ENCODE measurements around the gene DHRS13. TPM values are rescaled to one million over a fixed set of nuclear protein-coding genes. Genes with fewer than 3 reads are reported as not detected.

The DHRS13 gene, protein sequence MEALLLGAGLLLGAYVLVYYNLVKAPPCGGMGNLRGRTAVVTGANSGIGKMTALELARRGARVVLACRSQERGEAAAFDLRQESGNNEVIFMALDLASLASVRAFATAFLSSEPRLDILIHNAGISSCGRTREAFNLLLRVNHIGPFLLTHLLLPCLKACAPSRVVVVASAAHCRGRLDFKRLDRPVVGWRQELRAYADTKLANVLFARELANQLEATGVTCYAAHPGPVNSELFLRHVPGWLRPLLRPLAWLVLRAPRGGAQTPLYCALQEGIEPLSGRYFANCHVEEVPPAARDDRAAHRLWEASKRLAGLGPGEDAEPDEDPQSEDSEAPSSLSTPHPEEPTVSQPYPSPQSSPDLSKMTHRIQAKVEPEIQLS
- 19.3 and 20.6 TPM in 2 replicates for total RNA-seq (2014; rRNA removed; shearing (Covaris generic))

DNA sequence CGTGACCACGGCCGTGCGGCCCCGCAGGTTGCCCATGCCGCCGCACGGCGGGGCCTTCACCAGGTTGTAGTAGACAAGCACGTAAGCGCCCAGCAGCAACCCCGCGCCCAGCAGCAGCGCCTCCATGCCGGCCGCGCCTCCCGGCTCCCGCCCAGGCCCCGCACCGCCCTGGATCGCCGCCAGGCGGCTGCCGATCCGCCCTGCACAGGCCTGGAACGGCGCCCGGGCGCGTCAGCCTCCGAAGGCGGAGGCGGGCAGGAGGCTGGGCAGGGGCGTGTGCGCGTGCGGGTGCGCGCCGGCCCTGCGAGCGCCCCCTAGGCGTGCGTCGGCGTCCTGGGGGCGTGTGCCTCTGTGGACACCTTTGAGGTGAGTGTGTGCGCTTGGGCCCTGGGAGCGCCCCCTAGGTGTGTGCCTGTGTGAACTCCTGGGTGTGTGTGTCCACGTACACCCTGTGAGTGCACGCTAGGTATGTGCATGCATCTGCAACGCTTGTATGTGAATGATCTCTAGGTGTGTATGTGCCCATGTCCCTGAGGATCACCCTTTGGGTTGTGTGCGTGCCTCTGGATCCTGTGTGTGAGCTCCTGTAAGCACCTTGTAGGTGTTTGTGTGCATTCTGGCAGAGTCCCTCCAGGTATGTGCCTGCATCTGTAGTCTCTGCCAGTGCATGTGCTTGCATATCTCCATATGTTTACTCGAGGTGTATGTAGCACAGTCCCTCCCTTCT, at the start of gene DHRS13:
DHRS13 (minus strand) TSS at position 261 of the 727 bp plus-strand sequence; CDS start at position 126, 135 bp downstream.

DNA sequence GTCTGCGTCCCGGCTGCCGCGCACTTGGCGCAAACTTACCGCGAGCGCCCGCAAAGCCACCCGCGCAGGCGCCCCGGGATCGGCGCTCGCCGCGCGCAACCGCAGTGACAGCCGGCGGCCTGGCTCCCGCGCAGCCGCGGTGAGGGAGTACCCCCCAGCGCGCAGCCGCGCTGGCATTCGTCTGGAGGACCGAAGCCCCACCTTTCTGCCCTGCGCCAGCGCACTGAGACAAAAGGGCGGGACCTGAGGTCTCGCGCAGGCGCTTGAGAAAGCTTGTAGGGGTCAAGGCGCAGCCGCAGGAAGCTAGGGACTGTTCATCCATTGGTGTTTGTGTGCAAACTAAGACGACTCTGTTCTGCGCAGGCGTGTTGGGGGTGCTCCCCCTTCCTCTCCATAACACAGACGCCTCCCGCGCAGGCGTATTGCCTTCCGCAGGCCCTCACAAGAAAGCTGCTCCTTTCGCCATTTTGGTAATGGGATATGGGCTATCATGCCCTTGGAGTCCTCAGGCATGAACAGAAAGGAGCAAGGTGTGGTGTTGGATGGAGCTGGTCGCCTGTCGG, 48.6 kb upstream of the DHRS13 start, which contains the start of gene PHF12:
PHF12 (minus strand) TSS at position 91 of the 563 bp plus-strand sequence. CDS start 558 bp downstream, outside the sequence.

DNA sequence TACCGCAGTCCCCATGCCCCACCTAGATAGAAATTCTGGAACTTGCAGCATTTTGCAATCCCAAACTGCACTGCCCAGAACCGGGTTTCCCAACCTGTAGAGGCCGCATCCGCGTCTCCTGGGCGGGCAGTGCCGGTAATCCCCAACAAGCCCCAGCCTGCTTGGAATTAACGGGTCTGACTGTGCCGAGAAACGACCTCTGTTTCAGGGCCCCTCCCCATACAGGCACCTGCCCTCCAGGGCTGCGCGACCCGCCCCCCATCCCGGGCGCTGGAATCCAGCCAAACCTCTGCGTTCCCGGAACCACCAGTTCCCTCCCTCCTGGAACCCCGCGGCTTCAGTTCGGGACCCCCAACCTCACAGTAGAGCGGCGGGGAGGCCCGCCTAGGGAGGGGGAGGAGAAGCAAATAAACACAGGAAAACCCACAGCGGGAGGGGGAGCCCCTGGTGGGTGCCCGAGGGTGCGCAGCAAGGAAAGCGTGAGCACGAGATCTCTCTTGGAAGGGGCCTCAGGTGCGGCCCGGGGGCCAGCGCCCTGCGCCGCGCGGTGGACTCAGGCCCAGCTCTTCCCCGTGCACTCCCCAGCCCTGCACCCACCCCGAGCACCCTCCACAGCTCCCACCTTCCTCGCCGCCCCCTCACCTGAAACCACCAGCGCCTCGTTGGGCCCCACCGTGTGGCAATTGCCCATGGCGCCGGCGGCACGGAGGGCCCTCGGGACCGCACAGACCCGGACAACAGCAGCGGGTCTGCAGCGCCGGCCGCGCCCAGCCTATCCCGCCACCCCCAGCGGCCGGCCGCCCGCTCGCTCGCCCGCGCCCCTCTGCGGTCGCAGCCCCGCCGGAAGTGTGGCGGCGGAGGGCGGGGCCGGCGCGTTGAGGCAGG, 5.8 kb downstream of the DHRS13 start, which contains the start of gene FLOT2:
FLOT2 (minus strand) TSS at position 850 of the 885 bp plus-strand sequence; CDS start at position 691, 159 bp downstream.

DNA sequence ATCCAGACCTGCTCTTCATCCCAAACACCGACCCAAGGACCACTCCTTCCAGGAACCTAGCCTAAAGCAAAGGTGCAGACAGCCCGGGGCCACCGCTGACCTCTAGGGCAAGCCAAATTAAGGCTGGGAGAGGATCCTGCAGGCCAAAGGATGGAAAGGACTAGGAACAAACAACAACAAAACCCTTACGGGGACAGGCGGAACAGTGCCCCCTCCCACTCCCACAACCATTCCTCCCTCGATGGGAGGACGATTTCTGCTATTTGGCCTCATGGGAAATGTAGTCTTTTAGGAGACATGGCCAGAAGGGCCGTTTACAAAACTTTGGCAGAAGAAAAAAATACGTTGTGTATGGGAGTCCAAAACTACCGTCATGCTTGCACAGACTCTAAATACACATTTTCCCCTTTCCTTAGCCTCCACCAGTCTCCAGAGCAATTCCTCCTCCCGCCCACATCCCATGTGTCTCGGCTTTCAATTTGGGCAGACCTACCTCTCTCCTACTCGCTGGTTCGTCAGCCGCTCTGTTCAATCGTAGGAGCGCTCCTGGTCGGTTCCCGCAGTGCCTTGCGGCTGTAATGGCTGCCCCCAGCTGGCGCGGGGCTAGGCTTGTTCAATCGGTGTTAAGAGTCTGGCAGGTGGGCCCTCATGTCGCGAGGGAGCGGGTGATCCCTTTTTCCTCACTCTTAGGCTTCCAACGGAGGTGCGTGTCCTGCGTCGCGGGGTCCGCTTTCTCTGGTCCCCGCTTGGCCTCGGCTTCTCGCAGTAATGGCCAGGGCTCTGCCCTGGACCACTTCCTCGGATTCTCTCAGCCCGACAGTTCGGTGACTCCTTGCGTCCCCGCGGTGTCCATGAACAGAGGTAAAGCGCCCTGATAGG, 48.2 kb downstream of the DHRS13 start, which contains the start of gene ERAL1:
ERAL1 (plus strand) TSS at position 560 of the 879 bp plus-strand sequence; CDS start at position 579, 19 bp downstream.

Other genes with a start within 250 kb of the DHRS13 start
- gene SDF2, start 241.2 kb downstream of the DHRS13 start, total RNA-seq (2014; rRNA removed; shearing (Covaris generic)), result 44.1 and 50.7 TPM in 2 replicates
- gene SUPT6H, start 240.9 kb downstream of the DHRS13 start, total RNA-seq (2014; rRNA removed; shearing (Covaris generic)), result 61.7 and 66.9 TPM in 2 replicates
- gene PROCA1, start 191.2 kb downstream of the DHRS13 start, total RNA-seq (2014; rRNA removed; shearing (Covaris generic)), result 7.3 and 10.3 TPM in 2 replicates
- 217 and 273 TPM in 2 replicates for gene RAB34, start 185.2 kb downstream of the DHRS13 start, total RNA-seq (2014; rRNA removed; shearing (Covaris generic))
- gene RPL23A, start 183.1 kb downstream of the DHRS13 start, total RNA-seq (2014; rRNA removed; shearing (Covaris generic)), result 965 and 1,132 TPM in 2 replicates
- 16.1 and 18.9 TPM in 2 replicates for gene TLCD1, start 176.8 kb downstream of the DHRS13 start, total RNA-seq (2014; rRNA removed; shearing (Covaris generic))
- 2.7 and 3.1 TPM in 2 replicates for gene NEK8, start 174.3 kb downstream of the DHRS13 start, total RNA-seq (2014; rRNA removed; shearing (Covaris generic))
- gene TRAF4, start 159.1 kb downstream of the DHRS13 start, total RNA-seq (2014; rRNA removed; shearing (Covaris generic)), result 91.1 and 92.0 TPM in 2 replicates
- 10.9 and 11.8 TPM in 2 replicates for gene FAM222B, start 60.3 kb downstream of the DHRS13 start, total RNA-seq (2014; rRNA removed; shearing (Covaris generic))
- 24.2 and 35.3 TPM in 2 replicates for gene ERAL1, start 48.1 kb downstream of the DHRS13 start, total RNA-seq (2014; rRNA removed; shearing (Covaris generic))
- gene FLOT2, start 5.3 kb downstream of the DHRS13 start, total RNA-seq (2014; rRNA removed; shearing (Covaris generic)), result 36.3 and 39.4 TPM in 2 replicates
- 23.2 and 23.6 TPM in 2 replicates for gene PHF12, start 48.4 kb upstream of the DHRS13 start, total RNA-seq (2014; rRNA removed; shearing (Covaris generic))
- gene SEZ6, start 103.0 kb upstream of the DHRS13 start, total RNA-seq (2014; rRNA removed; shearing (Covaris generic)), result not detected in 2 replicates
- 1.2 and 1.4 TPM in 2 replicates for gene PIPOX, start 140.1 kb upstream of the DHRS13 start, total RNA-seq (2014; rRNA removed; shearing (Covaris generic))